HS-27A (cell line): ENCODE measurements around the gene TSHZ3.

Experiments
- DNase-seq: peaks from one replicate; pipeline ENCODE4 v3.0.0-alpha.2; 2012; ENCODE audit warnings: low read depth, missing footprints

TSHZ3 gene

DNA sequence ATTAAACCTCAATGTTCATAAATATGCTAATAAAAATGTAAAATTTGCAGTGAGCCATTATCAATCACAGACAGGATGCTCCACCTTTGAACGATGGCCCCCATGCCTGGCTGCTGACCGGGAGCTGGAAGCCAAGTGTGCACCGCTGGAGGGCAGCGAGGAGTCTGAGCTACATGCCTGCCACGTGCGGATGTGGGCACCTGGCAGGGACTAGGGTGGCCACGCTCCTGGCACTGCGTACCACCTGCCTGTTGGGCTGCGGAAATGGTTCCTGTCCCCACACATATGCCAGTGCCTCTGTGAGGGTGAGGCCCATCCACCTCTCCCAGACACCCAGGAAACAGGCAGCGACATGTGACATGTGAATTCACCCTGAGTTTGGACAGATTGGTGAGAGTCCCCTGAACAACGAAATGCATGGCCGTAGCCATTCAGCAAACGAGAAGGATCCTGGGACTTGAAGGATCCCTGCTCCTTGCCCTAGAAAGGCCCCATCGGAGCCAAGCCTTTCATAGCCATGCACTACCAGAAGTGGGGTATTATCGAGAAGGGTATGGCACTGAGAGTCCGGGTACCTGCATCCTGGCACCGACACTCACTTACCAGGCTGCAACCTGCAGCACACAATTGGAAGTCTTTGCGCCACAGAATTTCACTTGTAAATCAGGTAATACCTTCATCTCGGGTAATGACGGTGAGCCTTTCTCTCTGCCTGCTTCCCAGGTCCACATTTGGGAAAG, 35.8 kb downstream of the TSHZ3 start:
- DNase-seq = no peak

DNA sequence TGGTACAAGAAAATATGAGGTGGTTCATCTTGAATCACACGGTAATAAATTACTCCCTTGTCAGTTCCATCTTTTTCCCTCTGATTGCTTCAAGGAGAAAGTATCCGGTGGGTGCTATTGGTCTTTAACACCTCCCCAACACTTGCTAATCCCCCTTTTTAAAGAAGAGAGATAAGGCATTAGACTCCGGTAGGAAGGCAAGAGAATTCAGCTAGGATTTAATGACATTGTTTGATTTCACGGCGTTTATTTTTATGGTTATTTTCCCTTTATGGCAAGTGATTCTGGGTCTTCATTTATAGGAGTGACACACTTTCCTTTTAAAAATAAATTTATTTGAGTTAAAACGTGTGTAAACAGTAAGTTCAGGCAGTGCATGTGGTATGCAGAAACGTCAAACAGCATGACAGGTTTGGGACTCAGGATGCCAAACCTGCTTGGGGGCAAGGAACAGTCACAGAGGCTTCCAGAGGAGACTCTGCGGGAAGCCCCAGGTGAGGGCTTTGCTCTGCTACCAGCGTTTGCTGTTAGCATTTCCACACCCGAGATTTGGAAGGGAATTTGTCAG, 36.5 kb downstream of the TSHZ3 start:
- DNase-seq = no peak

DNA sequence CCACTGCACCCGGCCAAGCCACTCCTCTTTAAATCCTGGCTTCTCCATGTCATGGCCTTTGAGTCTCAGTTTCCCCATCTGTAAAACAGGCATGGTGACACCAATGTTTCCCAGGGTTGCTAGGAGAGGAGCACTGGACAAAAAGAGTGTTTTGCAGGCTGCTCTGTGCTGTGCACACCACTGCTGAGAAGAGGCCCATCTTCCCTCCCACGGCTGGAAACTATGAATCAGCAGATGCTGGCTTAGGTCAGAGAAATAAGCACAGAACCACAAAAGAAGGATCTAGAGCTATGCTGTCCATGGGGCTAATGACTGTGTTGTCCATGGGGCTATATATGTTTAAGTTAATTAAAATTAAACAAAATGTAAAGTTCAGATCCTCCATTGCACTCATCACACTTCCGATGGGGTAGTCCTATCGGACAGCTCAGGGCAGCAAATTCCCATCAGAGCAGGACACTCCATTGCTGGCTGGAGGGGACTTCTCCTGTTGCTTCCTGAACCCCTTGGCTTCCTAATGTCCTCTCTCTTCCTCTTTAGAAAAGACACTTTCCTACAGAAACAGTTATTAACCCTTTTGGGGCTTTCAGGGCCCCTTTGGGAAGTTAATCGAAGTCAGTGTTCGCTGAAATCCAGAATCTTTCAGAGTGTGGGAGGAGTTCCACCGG, 37.1 kb downstream of the TSHZ3 start:
- no peak for DNase-seq

DNA sequence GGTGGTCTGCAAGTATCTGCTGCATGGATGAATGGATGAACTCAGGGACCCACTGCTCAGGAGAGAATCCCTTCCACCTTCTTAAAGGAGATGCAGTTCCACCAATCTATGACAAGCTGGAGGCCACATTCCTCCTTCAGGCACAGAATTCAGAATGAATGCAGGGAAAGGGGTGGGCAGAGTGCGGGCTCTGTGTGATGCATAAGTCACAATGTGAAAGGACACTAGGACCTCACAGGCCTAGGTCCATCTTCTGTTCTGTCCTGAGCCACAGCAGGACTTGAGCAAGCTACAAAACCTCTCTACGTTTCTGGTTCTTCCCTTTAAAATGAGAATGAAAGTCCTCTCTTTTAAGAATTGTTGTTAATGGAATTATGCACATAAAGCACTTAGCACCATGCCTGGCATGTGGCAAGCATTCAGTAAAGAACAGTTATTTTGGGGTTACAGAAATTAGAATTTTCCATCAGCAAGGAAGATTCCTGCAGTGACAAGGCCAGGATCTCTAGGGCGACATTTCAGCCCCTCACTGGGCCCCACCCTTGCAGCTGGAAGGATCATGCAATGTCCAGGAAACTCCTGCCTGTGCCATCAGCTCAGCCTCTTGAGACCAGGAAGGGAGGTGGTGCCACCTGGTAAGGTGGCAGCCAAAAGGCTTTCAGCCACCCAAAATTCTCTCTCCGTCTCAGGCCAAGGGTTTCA, 38.7 kb downstream of the TSHZ3 start:
- DNase-seq = no peak

GRCh38 chr19:31308781-31309180, 40.5 kb downstream of the TSHZ3 start:
- DNase-seq = no peak

- DNase-seq = no peak
These were observed 42.1 kb downstream of the TSHZ3 start for GRCh38 chr19:31307071-31307669.

- no peak for DNase-seq
These were observed 43.1 kb downstream of the TSHZ3 start for GRCh38 chr19:31306006-31306753.

- no peak for DNase-seq
These were observed 44.4 kb downstream of the TSHZ3 start for GRCh38 chr19:31304831-31305312.

GRCh38 chr19:31303262-31303815, 45.9 kb downstream of the TSHZ3 start:
- no peak for DNase-seq

- DNase-seq = no peak
These were observed 47.8 kb downstream of the TSHZ3 start for GRCh38 chr19:31301306-31301980.

GRCh38 chr19:31300422-31300821, 48.8 kb downstream of the TSHZ3 start:
- DNase-seq = no peak

GRCh38 chr19:31299665-31300064, 49.6 kb downstream of the TSHZ3 start:
- DNase-seq = no peak

- DNase-seq = no peak
These were observed 51.2 kb downstream of the TSHZ3 start for GRCh38 chr19:31297991-31298390.

- DNase-seq = no peak
These were observed 52.4 kb downstream of the TSHZ3 start for GRCh38 chr19:31296741-31297390.

DNA sequence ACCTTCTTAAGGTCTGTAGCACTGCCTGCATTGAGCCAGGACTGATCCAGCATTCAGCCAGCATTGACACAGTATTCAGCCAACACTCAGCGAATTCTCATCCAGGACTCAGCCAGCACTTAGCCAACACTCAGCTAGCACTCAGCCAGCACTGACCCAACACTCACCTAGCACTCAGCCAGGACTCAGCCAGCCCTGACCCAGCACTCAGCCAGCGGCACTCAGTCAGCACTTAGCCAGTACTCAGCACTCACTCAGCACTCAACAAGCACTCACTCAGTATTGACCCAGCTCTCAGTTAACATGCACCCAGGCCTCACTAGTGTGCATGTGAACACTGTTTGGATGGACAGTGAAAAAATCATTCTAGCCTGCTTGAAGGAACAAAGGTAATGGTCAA, 55.0 kb downstream of the TSHZ3 start:
- no peak for DNase-seq

DNA sequence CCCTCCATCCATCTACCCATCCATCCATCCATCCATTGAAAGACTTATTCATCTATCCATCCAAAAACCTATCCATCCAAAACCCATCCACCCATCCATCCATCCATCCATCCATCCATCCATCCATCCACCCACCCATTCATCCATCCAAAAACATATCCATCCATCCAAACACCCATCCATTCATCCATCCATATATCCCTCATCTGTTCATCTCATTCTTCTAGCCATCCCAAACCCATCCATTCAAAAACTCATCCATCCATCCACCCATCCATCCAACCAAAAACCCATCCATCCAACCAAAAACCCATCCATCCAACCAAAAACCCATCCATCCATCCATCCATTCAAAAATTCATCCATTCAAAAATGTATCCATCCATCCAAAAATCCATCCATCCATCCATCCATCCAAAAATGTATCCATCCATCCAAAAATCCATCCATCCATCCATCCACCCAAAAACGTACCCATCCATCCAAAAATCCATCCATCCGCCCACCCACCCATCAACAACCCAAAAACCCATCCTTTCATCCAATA, 56.5 kb downstream of the TSHZ3 start:
- DNase-seq = no peak

DNA sequence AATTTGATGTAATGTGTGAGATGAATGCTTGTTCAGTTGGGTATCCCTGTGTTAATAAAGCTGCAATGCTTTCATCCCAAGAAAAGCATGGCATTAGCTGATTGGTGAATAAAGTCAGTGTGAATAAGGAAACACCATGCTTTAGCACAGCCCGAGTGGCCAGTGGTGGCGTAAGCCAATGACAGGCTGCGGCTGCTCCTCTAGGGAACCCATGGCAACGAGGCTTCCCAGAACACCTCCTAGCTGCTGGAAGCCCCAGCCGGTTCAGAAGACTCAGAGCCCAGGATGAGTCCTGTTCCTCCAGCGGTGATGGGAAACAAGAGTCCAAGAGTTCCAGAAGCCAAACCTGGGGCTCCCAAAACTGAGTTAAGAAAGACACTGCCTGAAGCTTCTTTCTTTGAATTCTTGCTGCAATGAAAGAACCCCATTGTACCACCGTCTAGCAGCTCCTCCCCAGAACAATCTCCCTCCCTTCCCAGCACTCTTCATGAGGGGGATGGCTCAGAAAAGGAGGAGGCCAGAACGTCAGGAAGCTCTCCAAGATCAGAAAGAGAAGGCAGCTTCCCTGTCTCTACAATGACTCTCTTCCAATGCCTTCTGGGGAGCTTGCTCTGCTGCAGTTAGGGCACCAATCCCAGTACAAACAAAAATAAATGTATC, 58.2 kb downstream of the TSHZ3 start:
- no peak for DNase-seq

- no peak for DNase-seq
These were observed 59.3 kb downstream of the TSHZ3 start for GRCh38 chr19:31289976-31290375.

DNA sequence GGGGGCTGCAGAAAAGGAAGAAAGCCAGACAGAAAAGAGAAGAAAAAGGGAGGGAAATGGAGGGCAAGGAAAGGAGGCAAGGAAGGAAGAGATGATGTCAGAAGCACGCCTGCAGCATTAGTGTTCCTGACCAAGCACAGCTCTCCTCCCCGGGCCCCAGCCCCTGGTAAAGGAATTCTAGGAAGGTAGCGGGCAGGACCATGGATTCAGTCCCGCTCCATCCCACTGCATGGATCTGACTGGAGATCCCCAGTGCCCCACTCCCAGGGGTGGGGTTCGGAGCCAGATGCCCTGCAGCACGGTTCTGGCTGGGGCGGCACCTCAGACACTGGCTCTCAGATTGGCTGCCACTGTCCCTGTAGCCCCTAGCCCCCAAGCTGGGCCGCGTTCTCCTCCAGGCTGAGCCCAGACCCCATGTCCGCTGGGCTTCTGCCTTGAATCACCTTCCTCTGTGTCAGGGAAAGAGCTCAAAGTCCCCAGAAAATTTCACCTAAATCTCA, 59.8 kb downstream of the TSHZ3 start:
- DNase-seq = no peak
